ENCODE data around the gene ITPA.

Gene ITPA

GRCh38 chr20:3209257-3209945 is at the start of gene ITPA:
Gene ITPA, plus strand, starts transcription at chr20:3209498. Its CDS starts 54 bp downstream, at chr20:3209552.
- H3K4me1 ChIP-seq (ENCODE audit: control insufficient read depth in 1 of 2, insufficient read depth in 2 of 2, low read length in 2 of 2), result peaks cover 7 to 17% of the 10 kb centered on the region in 2 donors
- H3K27ac ChIP-seq (ENCODE audit: low read depth, low read length), result peak within 1 kb of the TSS; percentile 64
- no peaks in the 10 kb centered on the region for H3K27me3 ChIP-seq (ENCODE audit: control insufficient read depth in 1 of 2, insufficient read depth in 2 of 2, low read length in 2 of 2)
- peaks cover 0 to 16% of the 10 kb centered on the region in 2 donors for H3K36me3 ChIP-seq (ENCODE audit: control insufficient read depth in 1 of 2, insufficient read depth in 2 of 2, low read length in 2 of 2)
- peak within 1 kb of the TSS; percentile 91 to 94 for H3K4me3 ChIP-seq (ENCODE audit: low read depth in 1 of 2, low read length in 2 of 2)
- peak within 1 kb of the TSS; percentile 79 to 85 for H3K9ac ChIP-seq (ENCODE audit: low read depth in 1 of 2, low read length in 2 of 2)
- H3K9me3 ChIP-seq (ENCODE audit: control insufficient read depth in 1 of 2, low read length in 2 of 2), result no peaks in the 10 kb centered on the region

GRCh38 chr20:3160418-3160817 is 48.9 kb upstream of the ITPA start:
- H3K4me1 ChIP-seq (ENCODE audit: control insufficient read depth in 1 of 2, insufficient read depth in 2 of 2, low read length in 2 of 2), result peaks cover 24 to 36% of the 10 kb centered on the region in 2 donors
- H3K36me3 ChIP-seq (ENCODE audit: control insufficient read depth in 1 of 2, insufficient read depth in 2 of 2, low read length in 2 of 2), result no peaks in the 10 kb centered on the region
- no peak overlapping the region for H3K27ac ChIP-seq (ENCODE audit: low read depth, low read length)
- H3K9ac ChIP-seq (ENCODE audit: low read depth in 1 of 2, low read length in 2 of 2), result no peak overlapping the region
- peak overlapping the region; percentile 82 to 99 for H3K4me3 ChIP-seq (ENCODE audit: low read depth in 1 of 2, low read length in 2 of 2)
- H3K27me3 ChIP-seq (ENCODE audit: control insufficient read depth in 1 of 2, insufficient read depth in 2 of 2, low read length in 2 of 2), result no peaks in the 10 kb centered on the region
- no peaks in the 10 kb centered on the region for H3K9me3 ChIP-seq (ENCODE audit: control insufficient read depth in 1 of 2, low read length in 2 of 2)

GRCh38 chr20:3161316-3162079 is 47.8 kb upstream of the ITPA start:
- H3K27me3 ChIP-seq (ENCODE audit: control insufficient read depth in 1 of 2, insufficient read depth in 2 of 2, low read length in 2 of 2), result no peaks in the 10 kb centered on the region
- H3K4me3 ChIP-seq (ENCODE audit: low read depth in 1 of 2, low read length in 2 of 2), result no peak overlapping the region
- no peaks in the 10 kb centered on the region for H3K36me3 ChIP-seq (ENCODE audit: control insufficient read depth in 1 of 2, insufficient read depth in 2 of 2, low read length in 2 of 2)
- H3K9me3 ChIP-seq (ENCODE audit: control insufficient read depth in 1 of 2, low read length in 2 of 2), result no peaks in the 10 kb centered on the region
- no peak overlapping the region for H3K27ac ChIP-seq (ENCODE audit: low read depth, low read length)
- peaks cover 27 to 42% of the 10 kb centered on the region in 2 donors for H3K4me1 ChIP-seq (ENCODE audit: control insufficient read depth in 1 of 2, insufficient read depth in 2 of 2, low read length in 2 of 2)
- no peak overlapping the region for H3K9ac ChIP-seq (ENCODE audit: low read depth in 1 of 2, low read length in 2 of 2)

GRCh38 chr20:3162080-3162611 is 47.2 kb upstream of the ITPA start:
- no peak overlapping the region for H3K4me3 ChIP-seq (ENCODE audit: low read depth in 1 of 2, low read length in 2 of 2)
- H3K36me3 ChIP-seq (ENCODE audit: control insufficient read depth in 1 of 2, insufficient read depth in 2 of 2, low read length in 2 of 2), result no peaks in the 10 kb centered on the region
- no peak overlapping the region for H3K9ac ChIP-seq (ENCODE audit: low read depth in 1 of 2, low read length in 2 of 2)
- no peak overlapping the region for H3K27ac ChIP-seq (ENCODE audit: low read depth, low read length)
- H3K27me3 ChIP-seq (ENCODE audit: control insufficient read depth in 1 of 2, insufficient read depth in 2 of 2, low read length in 2 of 2), result no peaks in the 10 kb centered on the region
- no peaks in the 10 kb centered on the region for H3K9me3 ChIP-seq (ENCODE audit: control insufficient read depth in 1 of 2, low read length in 2 of 2)
- H3K4me1 ChIP-seq (ENCODE audit: control insufficient read depth in 1 of 2, insufficient read depth in 2 of 2, low read length in 2 of 2), result peaks cover 23 to 35% of the 10 kb centered on the region in 2 donors

GRCh38 chr20:3163099-3164042 is 45.9 kb upstream of the ITPA start:
- H3K9ac ChIP-seq (ENCODE audit: low read depth in 1 of 2, low read length in 2 of 2), result no peak overlapping the region

GRCh38 chr20:3164043-3164762 is 45.1 kb upstream of the ITPA start:
- Histone ChIP-seq H3K9me3 (ENCODE audit: control insufficient read depth in 1 of 2, low read length in 2 of 2) (no peaks in the 10 kb centered on the region), H3K27ac (ENCODE audit: low read depth, low read length) (no peak overlapping the region), H3K4me3 (ENCODE audit: low read depth in 1 of 2, low read length in 2 of 2) (peak overlapping the region in 1 of 2 donors; percentile 16), H3K36me3 (ENCODE audit: control insufficient read depth in 1 of 2, insufficient read depth in 2 of 2, low read length in 2 of 2) (no peaks in the 10 kb centered on the region), H3K9ac (ENCODE audit: low read depth in 1 of 2, low read length in 2 of 2) (no peak overlapping the region), H3K27me3 (ENCODE audit: control insufficient read depth in 1 of 2, insufficient read depth in 2 of 2, low read length in 2 of 2) (no peaks in the 10 kb centered on the region), H3K4me1 (ENCODE audit: control insufficient read depth in 1 of 2, insufficient read depth in 2 of 2, low read length in 2 of 2) (peaks cover 27 to 30% of the 10 kb centered on the region in 2 donors)

More at GRCh38 chr20:3163099-3164042, 45.9 kb upstream of the ITPA start:
- Histone ChIP-seq H3K9me3 (ENCODE audit: control insufficient read depth in 1 of 2, low read length in 2 of 2) (no peaks in the 10 kb centered on the region), H3K27me3 (ENCODE audit: control insufficient read depth in 1 of 2, insufficient read depth in 2 of 2, low read length in 2 of 2) (no peaks in the 10 kb centered on the region), H3K4me3 (ENCODE audit: low read depth in 1 of 2, low read length in 2 of 2) (no peak overlapping the region), H3K27ac (ENCODE audit: low read depth, low read length) (no peak overlapping the region), H3K36me3 (ENCODE audit: control insufficient read depth in 1 of 2, insufficient read depth in 2 of 2, low read length in 2 of 2) (no peaks in the 10 kb centered on the region), H3K4me1 (ENCODE audit: control insufficient read depth in 1 of 2, insufficient read depth in 2 of 2, low read length in 2 of 2) (peaks cover 23 to 29% of the 10 kb centered on the region in 2 donors)

GRCh38 chr20:3164763-3165410 is 44.4 kb upstream of the ITPA start:
- Histone ChIP-seq H3K27ac (ENCODE audit: low read depth, low read length) (no peak overlapping the region), H3K27me3 (ENCODE audit: control insufficient read depth in 1 of 2, insufficient read depth in 2 of 2, low read length in 2 of 2) (no peaks in the 10 kb centered on the region), H3K9ac (ENCODE audit: low read depth in 1 of 2, low read length in 2 of 2) (no peak overlapping the region), H3K9me3 (ENCODE audit: control insufficient read depth in 1 of 2, low read length in 2 of 2) (no peaks in the 10 kb centered on the region), H3K36me3 (ENCODE audit: control insufficient read depth in 1 of 2, insufficient read depth in 2 of 2, low read length in 2 of 2) (no peaks in the 10 kb centered on the region), H3K4me3 (ENCODE audit: low read depth in 1 of 2, low read length in 2 of 2) (peak overlapping the region in 1 of 2 donors; percentile 16), H3K4me1 (ENCODE audit: control insufficient read depth in 1 of 2, insufficient read depth in 2 of 2, low read length in 2 of 2) (peaks cover 27 to 31% of the 10 kb centered on the region in 2 donors)

- H3K27me3 ChIP-seq (ENCODE audit: control insufficient read depth in 1 of 2, insufficient read depth in 2 of 2, low read length in 2 of 2), result no peaks in the 10 kb centered on the region
- no peak overlapping the region for H3K27ac ChIP-seq (ENCODE audit: low read depth, low read length)
- peak overlapping the region in 1 of 2 donors; percentile 18 for H3K9ac ChIP-seq (ENCODE audit: low read depth in 1 of 2, low read length in 2 of 2)
- H3K9me3 ChIP-seq (ENCODE audit: control insufficient read depth in 1 of 2, low read length in 2 of 2), result no peaks in the 10 kb centered on the region
- H3K4me3 ChIP-seq (ENCODE audit: low read depth in 1 of 2, low read length in 2 of 2), result peak overlapping the region; percentile 22 to 48
- no peaks in the 10 kb centered on the region for H3K36me3 ChIP-seq (ENCODE audit: control insufficient read depth in 1 of 2, insufficient read depth in 2 of 2, low read length in 2 of 2)
- peaks cover 27 to 31% of the 10 kb centered on the region in 2 donors for H3K4me1 ChIP-seq (ENCODE audit: control insufficient read depth in 1 of 2, insufficient read depth in 2 of 2, low read length in 2 of 2)
Measured at GRCh38 chr20:3165473-3166337, 43.6 kb upstream of the ITPA start.
